SJSA1 (cell line): Measurements from ENCODE around the gene TCOF1. TPM values are rescaled to one million over a fixed set of nuclear protein-coding genes. Genes with fewer than 3 reads are reported as not detected.
"Not testable (repeated sequence)": the region's sequence is repeated elsewhere in the genome, so short reads cannot be mapped to it uniquely, and the experiment has no call there.

Source experiments
- DNase-seq, 2 experiments: peaks; one replicate each; pipeline ENCODE4 v3.0.0-alpha.2; 2015 to 2020; ENCODE audit warnings: low spot score in 2 of 2, low read depth in 1 of 2
- H3K27ac ChIP-seq: fragments of 250-450 bp; sonication (Bioruptor Pico); 2 replicates; pipeline ENCODE4 v1.5.1; 2020; ENCODE audit warnings: mild to moderate bottlenecking, moderate library complexity
- H3K27me3 ChIP-seq: fragments of 250-450 bp; sonication (Bioruptor Pico); replicated peaks from 2 replicates; pipeline ENCODE4 v1.5.1; 2020; ENCODE audit warnings: mild to moderate bottlenecking, moderate library complexity
- H3K36me3 ChIP-seq: fragments of 250-450 bp; sonication (Bioruptor Pico); 2 replicates; pipeline ENCODE4 v1.5.1; 2020; ENCODE audit warnings: mild to moderate bottlenecking
- H3K4me1 ChIP-seq: fragments of 250-450 bp; sonication (Bioruptor Pico); replicated peaks from 2 replicates; pipeline ENCODE4 v1.6.1; 2021; ENCODE audit warnings: mild to moderate bottlenecking
- H3K4me3 ChIP-seq: fragments of 250-450 bp; sonication (Bioruptor Pico); 2 replicates; pipeline ENCODE4 v1.5.1; 2020; ENCODE audit warnings: mild to moderate bottlenecking
- H3K9me3 ChIP-seq: fragments of 250-450 bp; sonication (Bioruptor Pico); replicated peaks from 2 replicates; pipeline ENCODE4 v1.5.1; 2020; ENCODE audit warnings: mild to moderate bottlenecking
- total RNA-seq: library from RNA; depleted of rRNA; stranded (reverse); fragments of >200 nt; shearing (Covaris generic); gene quantifications from 2 replicates; pipeline ENCODE4 v1.2.3, GENCODE V29; 2014

Gene TCOF1
- total RNA-seq, 1 experiment from 2014 or later: 67.2 TPM

- Histone ChIP-seq H3K27ac (no peak within 1 kb of the TSS), H3K4me1 (peaks cover 5% of the 10 kb centered on the region), H3K36me3 (no peaks in the 10 kb centered on the region), H3K4me3 (no peak within 1 kb of the TSS), H3K27me3 (no peaks in the 10 kb centered on the region), H3K9me3 (no peaks in the 10 kb centered on the region)
- DNase-seq: peak in 1 of 2 experiments; percentile 33
Measured at GRCh38 chr5:150412319-150413175, 55.0 kb downstream of the TCOF1 start, which contains the start of gene CD74. Gene CD74, minus strand, starts transcription at chr5:150412910. Its CDS starts 161 bp downstream, at chr5:150412749.

- Histone ChIP-seq H3K27ac (no peak overlapping the region), H3K27me3 (no peaks in the 10 kb centered on the region), H3K4me1 (peaks cover 5% of the 10 kb centered on the region), H3K4me3 (no peak overlapping the region), H3K9me3 (no peaks in the 10 kb centered on the region), H3K36me3 (no peaks in the 10 kb centered on the region)
- no peak for DNase-seq
Measured at GRCh38 chr5:150413176-150413901, 55.8 kb downstream of the TCOF1 start.

GRCh38 chr5:150413902-150414790 is 56.6 kb downstream of the TCOF1 start:
- H3K4me1 ChIP-seq, H3K27me3 ChIP-seq, H3K36me3 ChIP-seq, H3K27ac ChIP-seq, H3K4me3 ChIP-seq, H3K9me3 ChIP-seq, DNase-seq: not testable (repeated sequence)

- no peak overlapping the region for H3K27ac ChIP-seq
- H3K36me3 ChIP-seq: no peaks in the 10 kb centered on the region
- no peaks in the 10 kb centered on the region for H3K27me3 ChIP-seq
- H3K4me1 ChIP-seq: no peaks in the 10 kb centered on the region
- no peak for DNase-seq
- no peak overlapping the region for H3K4me3 ChIP-seq
- no peaks in the 10 kb centered on the region for H3K9me3 ChIP-seq
Measured at GRCh38 chr5:150419630-150420270, 62.3 kb downstream of the TCOF1 start.

GRCh38 chr5:150422075-150422474 is 64.6 kb downstream of the TCOF1 start:
- H3K27ac ChIP-seq: no peak overlapping the region
- H3K4me1 ChIP-seq: no peaks in the 10 kb centered on the region
- no peak for DNase-seq
- no peak overlapping the region for H3K4me3 ChIP-seq
- H3K36me3 ChIP-seq: no peaks in the 10 kb centered on the region
- H3K27me3 ChIP-seq: no peaks in the 10 kb centered on the region
- H3K9me3 ChIP-seq: no peaks in the 10 kb centered on the region

- Histone ChIP-seq H3K27me3 (no peaks in the 10 kb centered on the region), H3K36me3 (no peaks in the 10 kb centered on the region), H3K27ac (no peak overlapping the region), H3K9me3 (no peaks in the 10 kb centered on the region), H3K4me3 (no peak overlapping the region), H3K4me1 (no peaks in the 10 kb centered on the region)
- DNase-seq: no peak
Measured at GRCh38 chr5:150422758-150423157, 65.3 kb downstream of the TCOF1 start.

- not testable (repeated sequence) for H3K4me3 ChIP-seq, H3K27ac ChIP-seq
Measured at GRCh38 chr5:150426165-150426564, 68.7 kb downstream of the TCOF1 start.

GRCh38 chr5:150428106-150428876 is 70.8 kb downstream of the TCOF1 start:
- Histone ChIP-seq H3K36me3 (no peaks in the 10 kb centered on the region), H3K9me3 (no peaks in the 10 kb centered on the region)
- no peak for DNase-seq

More at GRCh38 chr5:150426165-150426564, 68.7 kb downstream of the TCOF1 start:
- not testable (repeated sequence) for DNase-seq, H3K4me1 ChIP-seq, H3K36me3 ChIP-seq, H3K9me3 ChIP-seq, H3K27me3 ChIP-seq

GRCh38 chr5:150428978-150429377 is 71.5 kb downstream of the TCOF1 start:
- H3K9me3 ChIP-seq: no peaks in the 10 kb centered on the region
- no peak overlapping the region for H3K27ac ChIP-seq
- no peak overlapping the region for H3K4me3 ChIP-seq
- no peaks in the 10 kb centered on the region for H3K4me1 ChIP-seq
- H3K27me3 ChIP-seq: no peaks in the 10 kb centered on the region
- H3K36me3 ChIP-seq: no peaks in the 10 kb centered on the region
- DNase-seq: no peak

More at GRCh38 chr5:150428106-150428876, 70.8 kb downstream of the TCOF1 start:
- no peaks in the 10 kb centered on the region for H3K27me3 ChIP-seq
- H3K27ac ChIP-seq: no peak overlapping the region
- H3K4me1 ChIP-seq: no peaks in the 10 kb centered on the region
- no peak overlapping the region for H3K4me3 ChIP-seq

- no peak for DNase-seq
- Histone ChIP-seq H3K4me3 (no peak overlapping the region), H3K4me1 (peaks cover 2% of the 10 kb centered on the region), H3K27ac (no peak overlapping the region), H3K9me3 (no peaks in the 10 kb centered on the region), H3K27me3 (no peaks in the 10 kb centered on the region), H3K36me3 (no peaks in the 10 kb centered on the region)
Measured at GRCh38 chr5:150429410-150429873, 71.9 kb downstream of the TCOF1 start.

- DNase-seq: no peak
- peaks cover 10% of the 10 kb centered on the region for H3K4me1 ChIP-seq
- no peak overlapping the region for H3K4me3 ChIP-seq
- H3K27me3 ChIP-seq: no peaks in the 10 kb centered on the region
- H3K36me3 ChIP-seq: no peaks in the 10 kb centered on the region
- no peak overlapping the region for H3K27ac ChIP-seq
- no peaks in the 10 kb centered on the region for H3K9me3 ChIP-seq
Measured at GRCh38 chr5:150431048-150431447, 73.6 kb downstream of the TCOF1 start.

GRCh38 chr5:150431574-150431973 is 74.1 kb downstream of the TCOF1 start:
- no peak for DNase-seq
- H3K9me3 ChIP-seq: no peaks in the 10 kb centered on the region

More at GRCh38 chr5:150431574-150431973, 74.1 kb downstream of the TCOF1 start:
- no peaks in the 10 kb centered on the region for H3K36me3 ChIP-seq
- H3K27me3 ChIP-seq: no peaks in the 10 kb centered on the region
- no peak overlapping the region for H3K4me3 ChIP-seq
- H3K27ac ChIP-seq: no peak overlapping the region
- H3K4me1 ChIP-seq: peaks cover 15% of the 10 kb centered on the region
